ENCODE results near the gene TRPV4.
A peak's percentile ranks its signal among the peaks of the same experiment; 100 is the strongest.

TRPV4 gene

GRCh38 chr12:109808876-109809646 lies 24.1 kb downstream of the TRPV4 start:
- no peak for DNase-seq (ENCODE audit: low spot score)

DNA sequence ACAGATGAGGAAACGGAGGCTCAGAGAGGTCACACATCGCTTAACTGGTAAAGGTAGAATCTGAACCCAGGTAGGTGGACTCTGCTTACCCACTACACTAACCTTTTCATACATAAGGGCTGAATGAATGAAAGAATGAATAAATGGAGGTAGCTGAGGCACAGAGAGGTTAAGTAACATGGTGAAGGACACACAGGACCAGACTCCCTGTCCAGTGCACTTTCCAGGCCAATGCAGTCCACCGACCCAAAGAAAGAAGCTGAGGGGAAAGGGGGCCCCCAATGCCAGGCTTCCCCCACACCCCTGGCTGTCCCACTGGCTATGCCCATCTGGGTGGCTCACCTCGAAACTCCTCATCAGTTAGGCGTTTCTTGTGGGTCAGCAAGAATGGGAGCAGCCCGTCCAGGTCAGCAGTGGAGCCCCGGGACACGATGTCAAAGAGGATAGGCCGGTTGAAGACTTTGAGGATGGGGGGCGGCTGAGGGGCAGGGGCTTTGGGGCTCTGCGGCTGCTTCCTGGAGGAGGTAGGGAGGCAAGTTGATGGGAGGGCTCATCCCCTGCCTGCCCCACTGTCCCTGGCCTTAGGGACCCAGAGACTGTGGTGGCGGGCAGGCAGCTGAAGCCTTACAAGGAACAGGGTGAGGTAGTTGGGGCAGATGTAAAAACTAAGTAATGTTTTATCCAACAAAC lies 25.1 kb downstream of the TRPV4 start:
- no peak for DNase-seq (ENCODE audit: low spot score)

GRCh38 chr12:109804820-109805761 lies 28.1 kb downstream of the TRPV4 start:
- DNase-seq (ENCODE audit: low spot score): peak; percentile 56

DNA sequence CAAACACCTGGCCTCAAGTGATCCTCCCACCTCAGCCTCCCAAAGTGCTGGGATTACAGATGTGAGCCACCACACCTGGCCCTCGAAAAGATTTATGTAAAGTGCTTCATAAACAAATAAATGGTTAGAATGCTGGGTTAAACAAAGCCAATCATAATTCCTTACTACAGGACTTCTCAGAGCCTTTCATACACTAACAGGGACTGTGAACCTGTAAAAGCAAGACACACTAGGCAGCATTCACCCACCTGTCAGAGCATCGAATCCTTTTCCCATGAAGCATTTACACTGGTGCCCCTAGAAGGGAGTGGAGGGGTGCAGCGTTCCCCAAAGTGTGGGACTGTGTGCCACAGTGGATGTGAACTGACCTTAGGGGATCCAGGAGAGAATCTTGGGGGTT lies 29.5 kb downstream of the TRPV4 start:
- no peak for DNase-seq (ENCODE audit: low spot score)

GRCh38 chr12:109802828-109803227 lies 30.4 kb downstream of the TRPV4 start:
- DNase-seq (ENCODE audit: low spot score): no peak

- no peak for DNase-seq (ENCODE audit: low spot score)
Measured at GRCh38 chr12:109800536-109800935, 32.7 kb downstream of the TRPV4 start.

DNA sequence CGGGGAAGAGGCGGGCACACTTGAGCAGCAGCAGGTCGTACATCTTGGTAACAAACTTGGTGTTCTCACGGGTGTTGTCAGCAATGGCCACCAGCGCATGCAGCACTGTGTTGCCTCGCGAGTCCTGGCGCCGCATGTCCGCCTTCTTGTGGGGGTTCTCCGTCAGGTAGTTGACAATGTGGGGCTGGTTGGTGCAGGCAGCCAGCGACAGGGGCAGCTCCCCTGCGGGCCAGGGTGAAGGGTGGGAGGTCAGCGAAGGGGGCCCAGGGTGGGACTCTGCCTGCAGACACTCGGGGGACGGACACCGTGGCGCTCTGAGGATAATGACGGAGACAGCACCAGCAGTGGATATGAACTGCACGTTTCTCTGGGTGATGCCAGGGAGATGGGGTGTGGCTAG lies 34.5 kb downstream of the TRPV4 start:
- no peak for DNase-seq (ENCODE audit: low spot score)

DNA sequence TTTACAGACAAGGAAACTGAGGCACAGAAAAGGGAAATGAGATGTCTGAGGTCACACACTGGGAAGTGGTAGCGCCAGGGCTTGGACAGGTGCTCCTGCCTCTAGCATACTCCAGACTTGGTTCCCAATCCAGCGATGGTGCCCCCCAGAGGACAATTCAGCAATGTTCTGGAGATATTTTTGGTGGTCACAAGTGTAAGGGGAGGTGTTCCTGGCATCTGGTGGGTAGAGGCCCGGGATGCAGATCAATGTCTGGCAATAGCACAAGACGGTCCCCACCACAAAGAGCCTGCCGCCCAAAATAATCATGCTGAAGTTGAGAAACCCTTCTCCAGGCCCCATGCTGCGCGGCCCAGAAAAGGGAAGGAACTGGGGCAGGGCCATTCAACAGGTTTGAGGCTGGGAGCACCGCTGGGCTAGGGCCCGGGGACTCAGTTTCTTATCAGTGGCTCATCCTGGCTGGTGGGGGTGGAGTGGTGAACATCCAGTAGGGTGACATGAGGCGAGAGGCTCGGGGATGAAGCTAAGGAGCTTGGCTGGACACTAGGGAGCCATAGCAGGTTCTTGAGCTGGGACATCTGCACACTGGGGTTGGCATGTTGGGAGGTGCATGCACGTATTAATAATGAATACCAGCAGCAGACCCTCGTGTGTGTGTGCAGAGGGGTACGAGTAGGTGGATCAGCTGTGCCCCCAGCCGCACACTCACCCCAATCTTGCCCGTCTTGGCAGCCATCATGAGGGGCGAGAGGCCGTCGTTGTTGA lies 35.1 kb downstream of the TRPV4 start:
- DNase-seq (ENCODE audit: low spot score): no peak

- DNase-seq (ENCODE audit: low spot score): no peak
Measured at GRCh38 chr12:109796057-109796456, 37.1 kb downstream of the TRPV4 start.

- DNase-seq (ENCODE audit: low spot score): no peak
Measured at GRCh38 chr12:109795023-109795422, 38.2 kb downstream of the TRPV4 start.

- DNase-seq (ENCODE audit: low spot score): no peak
Measured at GRCh38 chr12:109793826-109794501, 39.2 kb downstream of the TRPV4 start.

DNA sequence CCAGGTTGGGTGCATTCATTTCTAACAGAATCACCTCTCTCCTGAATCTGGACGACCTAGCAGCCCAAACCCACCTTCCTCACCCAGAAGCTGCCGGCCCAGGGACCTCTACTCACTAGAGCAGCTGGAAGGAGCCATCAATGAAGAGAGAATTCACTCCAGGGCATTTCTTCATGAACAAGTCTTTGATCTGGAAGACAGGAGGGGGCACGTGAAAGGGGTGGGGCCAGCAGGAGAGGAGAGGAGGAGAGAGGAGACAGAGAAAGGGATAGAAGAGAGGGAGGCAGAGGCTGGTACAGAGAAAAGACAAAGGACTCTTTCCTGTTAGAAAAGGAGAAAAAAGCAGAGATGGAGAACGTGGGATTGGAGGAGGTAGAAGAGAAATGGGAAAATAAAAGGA lies 39.8 kb downstream of the TRPV4 start:
- DNase-seq (ENCODE audit: low spot score): no peak

DNA sequence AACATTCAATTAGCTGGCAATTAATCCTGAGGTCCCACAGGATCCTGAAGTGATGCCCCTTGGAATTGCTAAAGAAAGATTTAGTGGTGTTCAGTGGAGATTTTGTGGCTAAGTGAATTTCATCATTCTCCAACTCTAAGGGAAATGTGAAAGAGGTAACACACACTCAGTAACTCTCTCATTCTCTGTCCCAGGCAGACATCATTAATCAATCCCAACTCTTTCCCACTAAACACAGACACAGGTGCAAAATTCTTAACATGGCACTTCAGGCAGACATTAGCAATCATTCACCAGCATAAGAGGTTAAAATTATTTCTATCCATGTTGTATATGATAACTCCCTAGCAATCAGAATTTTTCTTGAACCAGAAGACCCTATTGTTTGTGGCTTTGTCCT lies 40.2 kb downstream of the TRPV4 start:
- DNase-seq (ENCODE audit: low spot score): no peak

DNA sequence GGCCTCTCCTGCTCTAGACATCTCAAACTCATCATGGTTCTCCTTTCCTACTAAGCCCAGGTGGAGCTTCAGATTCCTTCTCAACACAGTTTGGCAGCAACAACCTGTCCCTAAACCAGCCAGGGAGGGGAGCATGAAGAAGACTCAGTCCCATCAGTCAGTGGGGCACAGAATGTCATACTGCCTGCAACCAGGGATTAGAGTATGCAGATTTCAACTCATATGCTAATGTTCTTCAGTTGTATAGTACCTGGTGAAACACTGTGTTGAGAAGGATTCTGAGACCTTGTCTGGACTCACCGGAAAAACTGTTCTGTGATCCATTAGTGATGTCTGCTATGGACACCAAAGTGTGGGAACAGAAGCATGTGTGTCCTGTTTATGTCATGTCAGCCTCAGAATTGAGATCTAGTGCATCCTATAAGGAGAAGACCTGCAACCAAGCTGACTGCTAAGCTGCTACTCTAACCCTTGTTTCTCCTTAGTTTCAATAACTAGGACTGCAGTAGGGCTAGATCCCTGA lies 43.6 kb downstream of the TRPV4 start:
- no peak for DNase-seq (ENCODE audit: low spot score)

- DNase-seq (ENCODE audit: low spot score): no peak
Measured at GRCh38 chr12:109786799-109787198, 46.4 kb downstream of the TRPV4 start.

DNA sequence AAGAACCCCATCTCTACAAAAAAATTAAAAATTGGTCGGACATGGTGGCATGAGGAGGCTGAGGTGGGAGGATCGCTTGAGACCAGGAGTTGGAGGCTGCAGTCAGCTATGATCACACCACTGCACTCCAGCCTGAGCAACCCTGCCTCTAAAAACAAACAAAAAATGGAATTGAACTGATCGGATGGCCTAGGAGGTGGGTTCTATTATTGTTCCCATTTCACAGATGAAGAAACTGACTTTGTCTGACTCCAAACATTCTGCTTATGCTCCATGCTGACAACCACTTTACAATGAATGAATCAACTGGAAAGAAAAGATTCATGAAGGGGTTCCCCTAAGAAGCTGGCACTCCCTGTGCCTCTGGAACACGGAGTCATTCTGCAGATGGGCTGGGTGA lies 47.3 kb downstream of the TRPV4 start:
- DNase-seq (ENCODE audit: low spot score): no peak

DNA sequence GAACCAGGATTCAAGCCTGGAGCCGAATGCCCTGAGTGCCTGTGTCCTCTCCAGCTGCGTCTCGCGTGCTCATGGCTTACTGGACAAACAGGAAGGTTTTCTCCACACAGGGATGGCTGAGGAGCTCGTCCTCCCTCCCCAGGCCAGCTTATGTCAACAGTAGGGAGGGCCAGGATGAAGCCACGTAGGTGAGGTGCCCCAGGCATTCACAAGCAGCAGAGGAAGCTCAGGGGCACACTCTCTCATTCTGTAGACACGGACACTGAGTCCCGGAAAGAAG lies 49.3 kb downstream of the TRPV4 start:
- DNase-seq (ENCODE audit: low spot score): no peak

- no peak for DNase-seq (ENCODE audit: low spot score)
Measured at GRCh38 chr12:109783135-109783964, 49.8 kb downstream of the TRPV4 start.

DNA sequence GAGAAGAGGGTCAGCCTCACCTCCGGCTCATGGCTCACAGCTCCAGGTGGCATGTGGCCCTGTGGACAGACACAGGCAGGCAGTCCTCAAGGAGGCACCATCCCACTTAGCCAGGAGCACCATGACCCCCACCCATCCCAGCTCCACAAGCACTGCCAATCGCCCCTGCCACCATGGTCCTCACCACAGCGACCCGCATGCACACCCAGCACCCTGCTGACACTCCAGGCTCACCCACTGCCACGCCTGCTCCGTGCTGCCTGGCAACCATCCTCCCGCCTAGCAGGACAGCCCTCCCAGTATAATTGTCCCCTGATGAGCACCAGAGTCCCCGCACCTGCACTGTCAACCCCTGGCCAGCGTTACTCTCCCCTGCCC lies 50.9 kb downstream of the TRPV4 start:
- DNase-seq (ENCODE audit: low spot score): no peak

Data from SK-N-DZ (cell line).